Fibroblast of the conjunctiva (primary cell): ENCODE data around the gene EYA4.

Source experiments
- DNase-seq: peaks from one replicate; pipeline ENCODE4 v3.0.0-alpha.2; 2010; ENCODE audit warnings: low read depth

The EYA4 gene

GRCh38 chr6:133399426-133399825, 158.3 kb downstream of the EYA4 start:
- DNase-seq: no peak

GRCh38 chr6:133404151-133404550, 163.0 kb downstream of the EYA4 start:
- no peak for DNase-seq

- DNase-seq: no peak
These were observed 163.6 kb downstream of the EYA4 start for GRCh38 chr6:133404728-133405127.

DNA sequence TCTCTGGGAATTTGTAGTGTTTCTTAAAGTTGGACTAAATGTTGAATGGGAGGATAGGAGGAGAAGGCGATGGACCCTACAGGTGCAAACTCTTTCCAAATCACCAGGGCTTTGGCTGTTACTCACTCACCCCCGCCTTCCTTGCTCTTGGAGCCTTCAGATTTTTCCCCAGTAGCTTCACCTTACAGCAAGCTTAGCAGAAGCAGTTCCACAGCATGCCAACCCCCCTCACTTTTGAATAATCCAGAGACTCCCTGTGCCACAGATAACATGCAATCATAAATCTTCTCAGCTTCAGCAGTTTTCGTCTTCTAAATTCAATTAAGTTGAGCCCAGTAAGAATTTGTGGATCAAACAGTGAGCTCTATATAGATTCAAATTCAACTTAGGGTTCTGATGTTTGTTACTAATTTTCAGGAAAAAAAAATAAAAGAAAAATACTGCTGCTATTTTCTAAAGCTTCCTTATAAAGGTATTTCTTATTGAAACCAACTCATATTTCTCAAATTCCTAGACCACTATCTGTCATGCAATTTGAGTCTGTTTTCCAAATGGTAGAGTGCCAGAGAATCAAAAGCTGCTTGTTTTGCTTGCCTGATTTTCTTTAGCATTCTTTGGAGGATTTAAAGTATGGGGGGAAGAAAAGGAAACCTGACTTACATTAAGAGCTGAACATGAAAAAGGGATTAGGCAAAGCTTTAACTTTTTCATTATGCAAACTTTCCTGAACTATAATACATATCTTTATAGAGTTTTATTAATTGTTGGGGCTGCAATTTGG, 166.4 kb downstream of the EYA4 start:
- DNase-seq: no peak

DNA sequence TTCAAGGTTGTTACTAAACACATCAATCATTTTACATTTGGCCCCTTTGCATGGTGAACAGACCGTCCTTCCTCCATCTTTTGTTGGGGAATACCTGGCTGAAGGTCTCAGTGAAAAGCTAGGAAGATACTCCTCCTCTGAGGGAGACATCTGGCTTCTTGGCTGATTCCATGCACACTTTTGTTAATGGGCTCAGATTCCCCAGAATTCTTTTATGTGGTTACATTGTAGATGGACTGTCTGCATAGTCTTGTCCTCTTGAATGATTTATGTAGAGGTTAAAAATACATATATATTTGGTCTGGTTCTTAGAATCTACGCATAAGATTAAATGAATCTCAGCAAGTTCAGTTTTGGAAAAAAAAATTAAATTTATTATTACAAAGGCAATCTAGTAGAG, 167.0 kb downstream of the EYA4 start:
- DNase-seq: no peak

- no peak for DNase-seq
These were observed 167.4 kb downstream of the EYA4 start for GRCh38 chr6:133408543-133408942.

GRCh38 chr6:133410638-133411435, 169.7 kb downstream of the EYA4 start:
- DNase-seq: no peak

- no peak for DNase-seq
These were observed 170.6 kb downstream of the EYA4 start for GRCh38 chr6:133411757-133412156.

GRCh38 chr6:133415262-133415661, 174.1 kb downstream of the EYA4 start:
- DNase-seq: no peak

DNA sequence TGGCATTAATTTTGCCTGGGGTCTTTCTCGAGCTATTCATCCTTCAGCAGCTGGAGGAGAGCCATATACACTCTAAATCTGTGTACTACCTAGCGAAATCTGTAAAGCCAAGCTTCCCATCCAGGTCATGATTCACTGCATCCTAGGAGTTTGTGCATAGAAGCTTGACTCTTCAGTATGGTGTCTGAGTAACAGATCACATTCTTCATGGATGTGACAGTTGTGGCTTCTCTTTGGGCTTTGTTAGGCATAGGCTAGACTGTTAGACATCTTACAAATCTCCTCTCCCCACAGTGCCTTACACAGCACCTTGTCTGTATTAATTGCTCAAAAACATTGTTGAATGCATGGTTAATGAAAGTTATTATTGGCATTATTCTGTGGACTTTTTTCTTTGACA, 177.0 kb downstream of the EYA4 start:
- no peak for DNase-seq

DNA sequence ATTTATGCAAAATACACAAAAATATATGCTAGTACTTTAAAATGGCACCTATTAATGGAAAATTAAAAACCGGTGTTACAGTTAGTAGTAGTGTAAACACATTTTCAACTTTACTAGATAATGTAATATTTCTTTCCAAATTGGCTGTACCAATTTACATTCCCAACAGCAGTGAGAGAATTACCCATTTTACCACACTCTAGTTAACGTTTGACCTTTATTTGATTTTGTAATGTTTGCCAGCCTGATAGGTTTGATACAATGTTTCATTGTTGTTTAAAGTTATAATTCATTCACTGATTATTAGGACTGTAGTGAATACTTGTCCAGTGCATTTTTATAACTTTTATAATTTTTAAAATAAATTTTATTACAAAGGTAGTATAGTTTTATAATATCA, 182.1 kb downstream of the EYA4 start:
- DNase-seq: no peak

DNA sequence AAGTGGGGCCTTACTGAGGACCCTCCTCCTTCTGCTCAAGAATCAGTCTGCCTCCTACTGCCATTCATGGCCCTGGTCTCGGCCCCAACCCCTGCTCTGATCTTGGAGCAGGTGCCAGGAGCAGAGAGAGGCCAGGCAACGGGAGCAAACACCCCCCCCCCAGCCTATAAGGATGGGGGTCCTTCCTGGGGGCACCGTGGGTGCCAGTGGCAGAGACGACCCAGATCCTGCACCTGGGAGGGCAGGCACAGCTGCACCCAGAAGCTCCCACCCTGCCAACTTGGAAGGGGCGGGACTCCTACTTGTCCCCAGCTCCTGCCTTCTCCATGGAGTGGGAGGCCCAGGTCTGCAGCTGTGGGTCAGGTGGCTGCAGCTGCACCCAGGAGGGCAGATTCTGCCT, 183.2 kb downstream of the EYA4 start:
- no peak for DNase-seq

GRCh38 chr6:133426038-133426437, 184.9 kb downstream of the EYA4 start:
- no peak for DNase-seq

GRCh38 chr6:133428295-133428694, 187.1 kb downstream of the EYA4 start:
- DNase-seq: no peak

GRCh38 chr6:133430530-133430929, 189.4 kb downstream of the EYA4 start:
- DNase-seq: no peak

- no peak for DNase-seq
These were observed 189.9 kb downstream of the EYA4 start for GRCh38 chr6:133431031-133431430.

DNA sequence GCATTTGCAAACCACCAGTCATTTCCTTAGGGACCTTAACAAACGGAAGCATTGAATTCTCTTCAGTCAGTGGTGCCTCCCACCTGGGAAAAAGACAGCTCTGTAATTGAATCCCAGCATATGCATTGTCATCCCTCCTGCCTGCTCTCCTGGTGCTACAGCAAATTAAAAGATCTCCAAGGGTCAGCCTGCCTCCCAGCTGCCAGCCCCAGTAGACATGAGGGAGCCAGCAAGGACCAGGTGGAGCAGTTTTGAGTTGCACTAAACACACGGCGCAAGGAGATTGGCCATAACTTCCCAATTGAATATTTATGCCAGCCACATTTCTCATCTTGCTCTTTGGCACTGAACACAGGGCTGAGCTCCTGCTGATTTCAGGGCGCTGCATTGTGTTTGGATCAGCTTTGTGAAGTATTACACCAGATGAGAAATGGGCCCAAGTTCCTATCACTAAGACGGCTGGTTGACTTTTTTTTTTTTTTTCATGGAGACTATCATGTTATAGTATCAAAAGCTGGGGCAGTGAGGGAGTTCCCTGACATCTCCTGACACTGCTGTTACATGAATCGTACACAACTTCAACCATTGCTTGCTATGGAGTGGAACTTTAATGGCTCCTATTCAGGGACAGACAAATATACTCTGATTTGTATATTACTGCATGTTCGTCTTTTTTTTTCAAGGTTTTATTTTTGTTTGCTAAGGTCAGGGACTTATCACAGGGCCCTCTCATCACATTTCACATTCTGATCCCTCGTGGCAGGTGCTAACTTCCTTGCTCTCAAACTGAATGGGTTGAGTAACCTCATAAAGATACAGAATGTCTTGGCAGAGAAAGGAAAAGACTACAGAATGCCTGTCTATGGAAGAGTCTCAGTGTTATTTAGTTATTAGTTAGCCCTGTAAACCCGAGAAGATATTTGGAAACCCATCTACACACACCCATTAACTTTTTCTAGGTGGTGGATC, 191.1 kb downstream of the EYA4 start:
- no peak for DNase-seq

- DNase-seq: no peak
These were observed 194.0 kb downstream of the EYA4 start for GRCh38 chr6:133435065-133435728.

DNA sequence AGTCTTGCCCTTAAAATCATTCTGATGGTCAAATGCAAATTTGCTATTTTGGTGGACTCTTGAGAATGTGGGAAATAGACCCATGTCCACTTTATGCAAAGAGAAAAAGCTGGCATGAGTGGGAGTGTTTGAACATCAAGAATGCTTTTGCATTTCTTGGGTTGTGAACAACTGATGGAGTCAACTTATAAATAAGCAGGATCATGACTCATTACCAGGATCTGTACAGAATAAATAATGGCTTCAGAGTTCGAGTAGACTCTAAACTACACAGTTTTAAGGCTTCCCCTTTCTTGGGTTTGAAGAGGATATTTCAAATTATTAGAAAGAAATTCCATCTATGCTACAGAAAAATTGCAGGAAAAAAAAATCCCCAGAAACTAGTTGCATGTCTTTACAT, 195.5 kb downstream of the EYA4 start:
- DNase-seq: no peak

GRCh38 chr6:133441491-133441890, 200.3 kb downstream of the EYA4 start:
- DNase-seq: no peak

DNA sequence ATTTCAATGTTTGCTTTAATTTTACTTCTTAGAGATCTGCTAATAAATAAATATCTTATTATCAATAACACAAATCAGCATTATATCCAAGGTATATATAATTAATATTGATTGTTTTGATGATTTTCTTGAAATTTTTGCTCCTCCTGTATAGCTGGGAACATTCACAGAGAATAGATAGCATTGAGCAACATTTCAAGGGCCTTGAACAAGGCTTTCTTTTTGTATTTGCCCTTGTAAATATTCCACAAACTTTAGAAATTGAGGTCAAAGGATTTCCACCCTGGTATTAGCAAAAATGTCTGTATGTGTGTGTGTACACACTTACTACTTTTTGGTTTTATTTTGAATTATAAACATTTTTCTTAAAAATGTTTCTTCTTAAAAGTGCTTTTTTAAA, 205.6 kb downstream of the EYA4 start:
- no peak for DNase-seq

DNA sequence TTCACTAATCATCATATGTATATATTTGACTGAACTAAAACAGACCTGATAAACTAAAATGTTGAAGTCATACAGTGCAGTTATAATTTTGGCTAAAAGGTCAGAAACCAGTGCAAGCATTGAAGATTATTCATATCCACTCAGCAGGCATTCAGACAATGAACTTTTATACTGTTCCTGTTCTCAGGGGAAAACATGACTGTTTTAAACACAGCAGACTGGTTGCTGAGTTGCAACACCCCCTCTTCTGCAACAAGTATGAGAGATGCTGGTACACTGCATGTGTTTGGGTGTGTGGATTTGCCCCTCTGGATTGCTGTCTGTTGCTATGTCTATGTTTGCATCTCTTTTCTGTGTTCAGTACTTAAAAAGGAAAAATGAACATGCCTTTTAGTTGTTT, 206.8 kb downstream of the EYA4 start:
- DNase-seq: peak; percentile 29
